Measurements from ENCODE around the gene USF2. TPM values are rescaled to one million over a fixed set of nuclear protein-coding genes. Genes with fewer than 3 reads are reported as not detected.
A peak's percentile ranks its signal among the peaks of the same experiment; 100 is the strongest.

The USF2 gene
- total RNA-seq, 1 donor from 2014 or later, result 133 TPM

GRCh38 chr19:35248310-35249145, 20.2 kb upstream of the USF2 start, which contains the start of gene LSR:
TSS of gene LSR (plus strand) at chr19:35249002. CDS start at chr19:35249023, 21 bp downstream.
- DNase-seq (ENCODE audit: extremely low spot score, unreplicated experiment), result peak; percentile 88
- H3K9me3 Mint-ChIP-seq, result no peaks in the 10 kb centered on the region
- H3K4me1 Mint-ChIP-seq (ENCODE audit: unreplicated experiment), result peaks cover 13% of the 10 kb centered on the region
- H3K36me3 Mint-ChIP-seq, result no peaks in the 10 kb centered on the region
- H3K4me3 Mint-ChIP-seq, result peak within 1 kb of the TSS; percentile 97
- TF ChIP-seq CTCF (conservative IDR thresholded peaks at IDR 0.05), result no peak
- H3K27me3 Mint-ChIP-seq, result peaks cover 58% of the 10 kb centered on the region
- H3K27ac Mint-ChIP-seq, result peak within 1 kb of the TSS; percentile 98

- peak overlapping the region; percentile 97 for H3K4me3 Mint-ChIP-seq
- peak; percentile 64 for DNase-seq (ENCODE audit: extremely low spot score, unreplicated experiment)
- H3K9me3 Mint-ChIP-seq, result no peaks in the 10 kb centered on the region
- no peaks in the 10 kb centered on the region for H3K36me3 Mint-ChIP-seq
- TF ChIP-seq CTCF (conservative IDR thresholded peaks at IDR 0.05), result no peak
- peaks cover 55% of the 10 kb centered on the region for H3K27me3 Mint-ChIP-seq
- peaks cover 13% of the 10 kb centered on the region for H3K4me1 Mint-ChIP-seq (ENCODE audit: unreplicated experiment)
- H3K27ac Mint-ChIP-seq, result peak overlapping the region; percentile 98
These were observed 19.5 kb upstream of the USF2 start for GRCh38 chr19:35249146-35249847.

- Mint-ChIP-seq H3K27me3 (peaks cover 50% of the 10 kb centered on the region), H3K4me3 (peak overlapping the region; percentile 97), H3K9me3 (no peaks in the 10 kb centered on the region), H3K4me1 (ENCODE audit: unreplicated experiment) (peaks cover 13% of the 10 kb centered on the region), H3K36me3 (peaks cover 1% of the 10 kb centered on the region), H3K27ac (peak overlapping the region; percentile 98)
- TF ChIP-seq CTCF (conservative IDR thresholded peaks at IDR 0.05), result no peak
- peak; percentile 53 for DNase-seq (ENCODE audit: extremely low spot score, unreplicated experiment)
These were observed 18.7 kb upstream of the USF2 start for GRCh38 chr19:35249848-35250711.

GRCh38 chr19:35251456-35251855, 17.3 kb upstream of the USF2 start:
- no peak for TF ChIP-seq CTCF (conservative IDR thresholded peaks at IDR 0.05)
- Mint-ChIP-seq H3K27ac (peak overlapping the region; percentile 68), H3K9me3 (no peaks in the 10 kb centered on the region), H3K4me1 (ENCODE audit: unreplicated experiment) (peaks cover 17% of the 10 kb centered on the region), H3K4me3 (peak overlapping the region; percentile 97), H3K27me3 (peaks cover 42% of the 10 kb centered on the region), H3K36me3 (peaks cover 7% of the 10 kb centered on the region)
- DNase-seq (ENCODE audit: extremely low spot score, unreplicated experiment), result peak; percentile 34

All from type B pancreatic cell (in vitro differentiated cells).